GM18517 (cell line): ENCODE data around the gene RALGAPA1.
"Not testable (repeated sequence)": the region's sequence is repeated elsewhere in the genome, so short reads cannot be mapped to it uniquely, and the experiment has no call there.

Experiments
- ATAC-seq: cut with Tn5 transposase; IDR thresholded peaks from one replicate; pipeline ENCODE4 v1.9.1; 2021; ENCODE audit warnings: mild to moderate bottlenecking, moderate library complexity; ENCODE audit not compliant: unreplicated experiment

RALGAPA1 gene

GRCh38 chr14:35704793-35705493 is 104.2 kb downstream of the RALGAPA1 start:
- no peak for ATAC-seq

GRCh38 chr14:35701531-35701930 is 107.6 kb downstream of the RALGAPA1 start:
- no peak for ATAC-seq

DNA sequence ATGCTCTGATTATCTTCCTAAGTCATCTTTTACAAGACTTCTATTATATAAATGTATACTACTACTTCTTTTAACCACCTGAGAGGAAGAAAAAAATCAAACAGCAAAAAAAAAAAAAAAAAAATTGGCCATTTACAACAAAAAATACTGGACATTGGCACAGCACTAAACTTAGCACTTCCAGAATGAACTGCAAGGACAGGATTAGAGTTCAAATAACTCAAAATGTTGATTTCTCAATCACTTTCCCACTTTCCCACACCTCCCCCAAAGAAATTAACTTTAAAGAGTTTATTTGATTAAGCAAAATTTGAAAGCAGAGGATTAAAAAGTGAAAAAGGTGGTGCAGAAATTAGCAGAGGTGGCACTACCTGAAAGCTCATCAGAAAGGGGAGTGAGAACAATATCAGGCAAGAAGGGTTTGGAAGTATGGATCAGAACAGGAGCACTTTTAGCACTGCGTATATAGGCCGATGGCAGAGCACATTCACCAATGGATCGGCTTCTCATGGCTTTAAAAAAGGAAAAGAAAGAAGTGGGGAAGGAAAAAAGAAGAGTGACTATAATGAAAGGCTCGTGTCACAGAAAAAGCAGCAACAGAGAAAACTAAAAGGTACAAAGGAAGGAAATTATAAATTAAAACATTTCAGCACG is 109.2 kb downstream of the RALGAPA1 start:
- no peak for ATAC-seq

DNA sequence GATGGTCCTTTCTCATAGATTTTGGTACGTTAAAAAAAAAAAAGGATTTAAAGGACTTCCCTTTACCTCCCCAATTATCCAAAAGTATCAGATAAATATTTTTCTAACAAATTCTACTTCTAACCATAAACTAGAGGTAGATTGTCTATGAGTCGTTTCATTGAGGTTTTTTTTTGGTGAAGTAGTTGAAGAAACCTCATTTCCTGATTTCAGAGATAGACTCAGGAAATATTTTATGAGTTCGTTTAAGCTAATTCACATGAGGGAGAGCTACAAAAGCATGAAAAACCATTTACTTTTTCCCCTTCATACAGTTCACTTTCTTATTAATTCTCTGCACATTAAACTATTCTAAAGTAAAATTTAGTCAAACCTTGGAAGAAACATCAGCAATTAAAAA is 112.5 kb downstream of the RALGAPA1 start:
- no peak for ATAC-seq

GRCh38 chr14:35696119-35696518 is 113.0 kb downstream of the RALGAPA1 start:
- no peak for ATAC-seq

GRCh38 chr14:35695647-35696046 is 113.4 kb downstream of the RALGAPA1 start:
- ATAC-seq: no peak

DNA sequence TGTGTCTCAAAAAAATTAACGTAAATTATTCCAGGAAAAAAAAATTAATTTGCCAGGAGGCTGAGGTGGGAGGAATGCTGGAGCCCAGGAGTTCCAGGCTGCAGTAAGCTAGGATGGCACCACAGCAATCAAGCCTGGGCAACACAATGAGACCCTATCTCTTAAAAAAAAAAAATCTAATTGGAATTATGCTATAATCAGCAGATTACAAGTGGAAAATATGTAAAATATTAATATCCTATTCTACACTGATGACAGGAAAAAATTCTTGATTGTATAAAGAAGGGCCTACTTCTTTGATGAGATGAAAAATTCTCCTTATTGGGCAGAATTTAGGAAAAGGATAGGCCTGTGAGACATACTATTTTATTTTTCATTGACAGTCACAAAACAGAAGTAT is 114.0 kb downstream of the RALGAPA1 start:
- no peak for ATAC-seq

DNA sequence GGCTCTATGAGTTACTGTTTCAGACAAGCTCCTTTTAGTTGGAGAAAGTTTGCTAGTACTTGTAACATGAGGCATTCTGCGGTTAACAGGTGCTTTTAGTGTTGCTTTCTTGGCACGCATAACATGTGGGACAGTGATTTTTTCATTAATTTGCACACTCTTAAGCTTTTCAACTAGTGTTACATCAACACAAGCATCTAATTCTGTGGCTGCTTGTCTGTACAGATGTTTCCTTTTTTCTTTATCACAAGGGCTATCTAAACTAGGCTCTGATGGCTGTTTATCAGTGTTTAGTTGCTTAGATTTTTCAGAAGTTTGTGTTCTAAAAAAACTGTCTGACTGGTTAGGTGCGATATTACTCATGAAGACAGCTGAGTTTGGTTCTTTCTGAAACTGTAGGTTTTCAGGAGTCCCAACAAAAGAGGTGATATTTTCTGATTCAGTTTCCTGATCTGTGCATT is 120.1 kb downstream of the RALGAPA1 start:
- ATAC-seq: no peak

GRCh38 chr14:35688126-35688826 is 120.8 kb downstream of the RALGAPA1 start:
- no peak for ATAC-seq

DNA sequence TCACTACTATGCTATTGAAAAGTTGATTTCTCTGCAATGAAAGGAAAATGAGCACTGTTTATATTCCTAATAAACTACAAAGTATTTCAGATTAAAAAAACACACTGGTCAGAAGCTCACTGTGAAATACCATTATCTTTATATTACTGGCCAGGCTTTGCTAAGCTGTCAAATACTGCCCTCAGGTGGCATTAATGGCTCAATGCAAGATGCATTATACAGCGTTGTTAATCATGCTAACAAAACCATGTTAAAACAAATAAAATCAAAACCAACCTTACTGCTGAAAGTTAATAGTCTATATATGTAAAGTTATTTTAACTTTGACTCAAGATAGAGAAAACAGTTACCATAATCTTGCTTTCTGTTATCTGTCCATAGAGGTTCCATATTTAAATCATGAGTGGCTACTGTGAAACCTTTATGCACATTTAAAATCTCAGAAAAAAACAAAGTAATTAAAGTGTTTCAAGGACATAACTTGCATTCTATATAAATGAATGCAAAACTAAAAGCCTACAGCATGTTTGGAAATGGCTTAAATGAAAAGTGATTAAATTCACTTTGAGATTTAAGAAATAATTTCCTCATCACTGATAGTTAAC is 121.7 kb downstream of the RALGAPA1 start:
- peak; percentile 48 for ATAC-seq

- not testable (repeated sequence) for ATAC-seq
Measured at GRCh38 chr14:35683688-35684087, 125.4 kb downstream of the RALGAPA1 start.

DNA sequence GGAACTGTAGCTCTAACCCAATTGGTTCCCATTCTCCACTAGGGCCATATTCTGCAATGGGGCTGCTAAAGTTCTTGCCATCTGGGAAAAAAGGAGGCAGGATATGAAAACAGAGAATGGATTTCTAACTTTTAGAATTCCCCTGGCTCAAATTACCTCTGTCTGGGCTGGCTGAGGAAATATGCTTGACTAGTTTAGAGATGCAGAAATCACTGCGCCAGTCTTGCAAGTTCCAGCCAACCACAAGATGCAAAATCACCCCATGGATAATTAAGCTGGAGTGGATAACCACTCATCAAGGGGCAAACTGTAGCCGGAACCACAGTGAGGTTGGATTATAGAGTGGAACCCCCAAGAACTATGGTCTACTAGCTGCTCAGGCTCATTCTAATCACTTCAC is 126.3 kb downstream of the RALGAPA1 start:
- ATAC-seq: no peak

DNA sequence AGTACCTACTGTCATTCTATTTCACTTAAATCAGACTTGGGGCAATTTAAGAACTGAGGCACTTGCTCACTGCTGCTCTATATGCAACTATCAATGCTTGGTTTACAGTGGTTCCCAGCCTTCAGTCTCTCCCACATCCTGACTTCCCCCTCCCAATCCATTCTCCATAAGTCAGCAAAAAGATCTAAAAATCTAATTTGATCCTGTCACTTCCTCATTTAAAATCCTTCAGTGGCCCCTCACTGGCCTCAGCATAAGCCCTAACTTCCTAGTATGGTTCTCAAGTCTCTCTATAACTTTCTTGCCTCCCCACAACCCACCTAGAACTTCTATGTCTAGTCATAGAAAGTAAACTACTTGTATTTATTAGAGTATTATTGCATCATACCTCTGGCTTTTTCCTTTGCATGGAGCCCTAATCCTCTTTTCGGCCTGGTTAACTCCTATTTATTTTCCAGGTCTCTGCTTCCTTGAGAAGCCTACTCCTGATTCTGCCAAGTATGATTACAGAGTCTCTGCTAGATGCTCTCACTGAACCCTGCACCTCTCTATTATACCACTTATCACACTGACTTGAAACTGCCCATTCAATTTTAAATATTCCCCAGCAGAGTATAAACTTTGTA is 130.6 kb downstream of the RALGAPA1 start:
- ATAC-seq: no peak

DNA sequence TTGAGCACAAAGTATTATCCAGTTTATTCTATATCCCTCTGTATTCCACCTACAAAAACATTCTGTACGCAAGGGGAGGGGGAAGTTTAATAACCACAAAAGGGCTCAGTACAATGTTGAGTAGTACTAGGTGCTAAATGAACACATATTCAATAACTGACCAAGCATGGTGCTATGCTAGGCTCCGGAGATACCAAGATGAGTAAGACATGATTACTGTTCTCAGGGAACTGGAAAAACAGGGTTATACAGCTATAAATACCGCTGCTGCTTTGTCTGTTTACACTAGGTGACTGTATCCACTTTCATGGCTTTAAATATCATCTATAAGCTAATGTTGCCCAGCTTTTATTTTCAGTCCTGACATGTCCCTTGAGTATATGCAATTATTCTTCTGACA is 139.3 kb downstream of the RALGAPA1 start:
- ATAC-seq: no peak

GRCh38 chr14:35666429-35667043 is 142.6 kb downstream of the RALGAPA1 start:
- no peak for ATAC-seq

- ATAC-seq: no peak
Measured at GRCh38 chr14:35661875-35662274, 147.2 kb downstream of the RALGAPA1 start.

DNA sequence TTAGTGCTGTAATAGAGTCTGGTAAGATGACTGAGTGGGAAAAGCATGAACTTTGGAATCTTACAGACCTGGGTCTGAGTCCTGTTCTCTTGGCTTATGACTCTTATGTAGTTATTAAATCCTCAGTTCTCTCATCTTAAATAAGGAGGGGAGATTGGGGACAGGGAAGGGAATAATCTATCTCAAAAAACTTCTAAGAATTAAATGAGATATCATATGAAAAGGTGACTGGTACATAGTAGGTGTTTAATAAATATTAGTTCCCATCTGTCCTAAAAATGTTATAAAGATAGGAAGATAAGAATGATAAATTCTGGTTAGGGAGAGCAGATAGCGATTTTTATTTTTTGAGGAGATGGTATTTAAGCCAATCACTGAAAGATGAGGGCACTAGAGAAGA is 156.1 kb downstream of the RALGAPA1 start:
- ATAC-seq: no peak

GRCh38 chr14:35643513-35643912 is 165.6 kb downstream of the RALGAPA1 start:
- no peak for ATAC-seq

DNA sequence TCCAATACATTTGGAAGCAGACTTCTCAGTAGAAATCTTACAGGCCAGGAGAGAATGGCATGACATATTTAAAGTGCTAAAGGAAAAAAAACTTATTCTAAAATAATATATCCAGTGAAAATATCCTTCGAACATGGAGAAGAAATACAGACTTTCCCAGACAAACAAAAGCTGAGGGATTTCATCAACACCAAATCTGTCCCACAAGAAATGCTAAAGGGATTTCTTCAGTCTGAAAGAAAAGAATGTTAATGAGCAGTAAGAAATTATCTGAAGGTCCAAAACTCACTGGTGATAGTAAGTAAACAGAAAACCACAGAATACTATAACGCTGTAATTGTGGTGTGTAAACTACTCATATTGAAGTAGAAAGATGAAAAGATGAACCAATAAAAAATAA is 171.2 kb downstream of the RALGAPA1 start:
- no peak for ATAC-seq

- ATAC-seq: no peak
Measured at GRCh38 chr14:35637269-35637668, 171.8 kb downstream of the RALGAPA1 start.

- ATAC-seq: no peak
Measured at GRCh38 chr14:35632676-35633075, 176.4 kb downstream of the RALGAPA1 start.
